ENCODE results near the gene BBOF1. TPM values are rescaled to one million over a fixed set of nuclear protein-coding genes. Genes with fewer than 3 reads are reported as not detected.

Gene BBOF1
- total RNA-seq, 1 experiment from 2014 or later = 4.0 TPM

DNA sequence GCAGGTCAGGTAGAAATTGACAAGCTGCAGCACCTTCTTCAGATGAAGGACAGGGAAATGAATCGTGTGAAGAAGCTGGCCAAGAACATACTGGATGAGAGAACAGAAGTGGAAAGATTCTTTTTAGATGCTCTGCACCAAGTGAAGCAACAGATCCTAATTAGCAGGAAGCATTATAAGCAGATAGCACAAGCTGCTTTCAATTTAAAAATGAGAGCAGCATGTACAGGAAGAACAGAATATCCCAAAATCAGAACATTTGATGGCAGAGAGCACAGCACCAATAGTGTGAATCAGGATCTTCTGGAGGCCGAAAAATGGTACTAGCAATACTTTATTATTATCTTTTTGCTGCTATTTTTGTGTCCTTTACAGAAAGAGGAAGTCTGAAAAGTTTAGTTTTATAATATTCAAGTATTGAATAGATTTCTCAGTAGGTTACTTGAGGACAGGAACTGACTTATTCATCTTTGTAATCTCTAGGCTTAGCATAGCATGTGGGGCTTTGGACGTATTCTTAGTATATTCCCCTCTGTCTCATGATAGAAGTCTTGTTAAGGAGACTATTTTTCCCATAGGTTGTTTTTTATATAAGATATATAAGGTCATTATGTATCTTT, 30.8 kb downstream of the BBOF1 start:
- H4K20me1 ChIP-seq (ENCODE audit: insufficient read depth) = no peaks in the 10 kb centered on the region
- DNase-seq (ENCODE audit: low read depth, low spot score) = no peak
- no peak overlapping the region for H3K4me2 ChIP-seq (ENCODE audit: low read length)
- ATAC-seq = no peak
- no TSS peak for BruUV-seq (replicated peaks)
- no peaks in the 10 kb centered on the region for H3K9me2 ChIP-seq (ENCODE audit: insufficient read depth)
- H3K9ac ChIP-seq (ENCODE audit: low read length) = no peak overlapping the region
- no peaks in the 10 kb centered on the region for H3K36me3 ChIP-seq (ENCODE audit: control insufficient read depth in 1 of 2, insufficient read depth in 2 of 2, low read length in 2 of 2)
- no peaks in the 10 kb centered on the region for H3K27me3 ChIP-seq (ENCODE audit: insufficient read depth, low read length)
- no peaks in the 10 kb centered on the region for H3K79me2 ChIP-seq (ENCODE audit: insufficient read depth, low read length)
- H3K4me1 ChIP-seq (ENCODE audit: control insufficient read depth in 1 of 2, insufficient read depth in 2 of 2, low read length in 2 of 2) = peaks cover 0 to 6% of the 10 kb centered on the region in 2 experiments; a peak in 2 of 4 replicates
- RAD21 ChIA-PET (ENCODE audit: low non-redundant PET in 1 of 2, low total read pairs in 2 of 2, uncharacterized antibody in 2 of 2, unreplicated experiment in 2 of 2) = no interaction called here
- POLR2A ChIA-PET = no interaction called here
- CTCF ChIA-PET = no interaction called here
- H3K4me3 ChIP-seq (replicated peaks in 1 of 2; ENCODE audit: low read depth in 1 of 2, low read length in 2 of 2) = no peak overlapping the region
- no peak overlapping the region for H3K27ac ChIP-seq (ENCODE audit: low read depth, low read length)
- intact Hi-C loops (cut with micrococcal nuclease) = no loop called here
- no peak overlapping the region for H2AFZ ChIP-seq (ENCODE audit: low read depth, low read length, poor library complexity, severe bottlenecking)
- TF ChIP-seq RAD21 (IDR thresholded peaks at IDR 0.05; ENCODE audit: low read depth) (no peak), EGR1 (IDR thresholded peaks at IDR 0.05; ENCODE audit: low read depth) (no peak), EZH2 (IDR thresholded peaks at IDR 0.05) (no peak), POLR2A (IDR thresholded peaks at IDR 0.05; ENCODE audit: borderline replicate concordance, extremely low read depth, insufficient read depth, insufficient read length) (no peak), CEBPB (IDR thresholded peaks at IDR 0.05; ENCODE audit: low read depth) (no peak), ZFX (IDR thresholded peaks at IDR 0.05) (no peak), FOSL1 (IDR thresholded peaks at IDR 0.05; ENCODE audit: low read depth) (no peak), POLR2AphosphoS5 (IDR thresholded peaks at IDR 0.05; ENCODE audit: low read depth, low read length) (no peak), TCF7L2 (IDR thresholded peaks at IDR 0.05; ENCODE audit: borderline replicate concordance, extremely low read depth, insufficient read depth, insufficient read length) (no peak), YY1 (IDR thresholded peaks at IDR 0.05; ENCODE audit: extremely low read depth, insufficient replicate concordance, low read depth, low read length) (no peak), ZNF274 (IDR thresholded peaks at IDR 0.05; ENCODE audit: low read depth, low read length) (no peak), JUND (IDR thresholded peaks at IDR 0.05) (no peak)
- TF ChIP-seq, protein P1, sequence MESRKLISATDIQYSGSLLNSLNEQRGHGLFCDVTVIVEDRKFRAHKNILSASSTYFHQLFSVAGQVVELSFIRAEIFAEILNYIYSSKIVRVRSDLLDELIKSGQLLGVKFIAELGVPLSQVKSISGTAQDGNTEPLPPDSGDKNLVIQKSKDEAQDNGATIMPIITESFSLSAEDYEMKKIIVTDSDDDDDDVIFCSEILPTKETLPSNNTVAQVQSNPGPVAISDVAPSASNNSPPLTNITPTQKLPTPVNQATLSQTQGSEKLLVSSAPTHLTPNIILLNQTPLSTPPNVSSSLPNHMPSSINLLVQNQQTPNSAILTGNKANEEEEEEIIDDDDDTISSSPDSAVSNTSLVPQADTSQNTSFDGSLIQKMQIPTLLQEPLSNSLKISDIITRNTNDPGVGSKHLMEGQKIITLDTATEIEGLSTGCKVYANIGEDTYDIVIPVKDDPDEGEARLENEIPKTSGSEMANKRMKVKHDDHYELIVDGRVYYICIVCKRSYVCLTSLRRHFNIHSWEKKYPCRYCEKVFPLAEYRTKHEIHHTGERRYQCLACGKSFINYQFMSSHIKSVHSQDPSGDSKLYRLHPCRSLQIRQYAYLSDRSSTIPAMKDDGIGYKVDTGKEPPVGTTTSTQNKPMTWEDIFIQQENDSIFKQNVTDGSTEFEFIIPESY (IDR thresholded peaks at IDR 0.05; ENCODE audit: extremely low read depth, insufficient replicate concordance, low read length) = no peak
- TF ChIP-seq, protein P2, sequence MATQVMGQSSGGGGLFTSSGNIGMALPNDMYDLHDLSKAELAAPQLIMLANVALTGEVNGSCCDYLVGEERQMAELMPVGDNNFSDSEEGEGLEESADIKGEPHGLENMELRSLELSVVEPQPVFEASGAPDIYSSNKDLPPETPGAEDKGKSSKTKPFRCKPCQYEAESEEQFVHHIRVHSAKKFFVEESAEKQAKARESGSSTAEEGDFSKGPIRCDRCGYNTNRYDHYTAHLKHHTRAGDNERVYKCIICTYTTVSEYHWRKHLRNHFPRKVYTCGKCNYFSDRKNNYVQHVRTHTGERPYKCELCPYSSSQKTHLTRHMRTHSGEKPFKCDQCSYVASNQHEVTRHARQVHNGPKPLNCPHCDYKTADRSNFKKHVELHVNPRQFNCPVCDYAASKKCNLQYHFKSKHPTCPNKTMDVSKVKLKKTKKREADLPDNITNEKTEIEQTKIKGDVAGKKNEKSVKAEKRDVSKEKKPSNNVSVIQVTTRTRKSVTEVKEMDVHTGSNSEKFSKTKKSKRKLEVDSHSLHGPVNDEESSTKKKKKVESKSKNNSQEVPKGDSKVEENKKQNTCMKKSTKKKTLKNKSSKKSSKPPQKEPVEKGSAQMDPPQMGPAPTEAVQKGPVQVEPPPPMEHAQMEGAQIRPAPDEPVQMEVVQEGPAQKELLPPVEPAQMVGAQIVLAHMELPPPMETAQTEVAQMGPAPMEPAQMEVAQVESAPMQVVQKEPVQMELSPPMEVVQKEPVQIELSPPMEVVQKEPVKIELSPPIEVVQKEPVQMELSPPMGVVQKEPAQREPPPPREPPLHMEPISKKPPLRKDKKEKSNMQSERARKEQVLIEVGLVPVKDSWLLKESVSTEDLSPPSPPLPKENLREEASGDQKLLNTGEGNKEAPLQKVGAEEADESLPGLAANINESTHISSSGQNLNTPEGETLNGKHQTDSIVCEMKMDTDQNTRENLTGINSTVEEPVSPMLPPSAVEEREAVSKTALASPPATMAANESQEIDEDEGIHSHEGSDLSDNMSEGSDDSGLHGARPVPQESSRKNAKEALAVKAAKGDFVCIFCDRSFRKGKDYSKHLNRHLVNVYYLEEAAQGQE (IDR thresholded peaks at IDR 0.05; ENCODE audit: low read depth) = no peak
- TF ChIP-seq, protein P3, sequence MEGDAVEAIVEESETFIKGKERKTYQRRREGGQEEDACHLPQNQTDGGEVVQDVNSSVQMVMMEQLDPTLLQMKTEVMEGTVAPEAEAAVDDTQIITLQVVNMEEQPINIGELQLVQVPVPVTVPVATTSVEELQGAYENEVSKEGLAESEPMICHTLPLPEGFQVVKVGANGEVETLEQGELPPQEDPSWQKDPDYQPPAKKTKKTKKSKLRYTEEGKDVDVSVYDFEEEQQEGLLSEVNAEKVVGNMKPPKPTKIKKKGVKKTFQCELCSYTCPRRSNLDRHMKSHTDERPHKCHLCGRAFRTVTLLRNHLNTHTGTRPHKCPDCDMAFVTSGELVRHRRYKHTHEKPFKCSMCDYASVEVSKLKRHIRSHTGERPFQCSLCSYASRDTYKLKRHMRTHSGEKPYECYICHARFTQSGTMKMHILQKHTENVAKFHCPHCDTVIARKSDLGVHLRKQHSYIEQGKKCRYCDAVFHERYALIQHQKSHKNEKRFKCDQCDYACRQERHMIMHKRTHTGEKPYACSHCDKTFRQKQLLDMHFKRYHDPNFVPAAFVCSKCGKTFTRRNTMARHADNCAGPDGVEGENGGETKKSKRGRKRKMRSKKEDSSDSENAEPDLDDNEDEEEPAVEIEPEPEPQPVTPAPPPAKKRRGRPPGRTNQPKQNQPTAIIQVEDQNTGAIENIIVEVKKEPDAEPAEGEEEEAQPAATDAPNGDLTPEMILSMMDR (IDR thresholded peaks at IDR 0.05 in 2 of 3, conservative IDR thresholded peaks at IDR 0.05 in 1 of 3; ENCODE audit: borderline replicate concordance in 1 of 3, insufficient read depth in 1 of 3, low read depth in 2 of 3, low read length in 2 of 3) = no peak
- no peaks in the 10 kb centered on the region for H3K9me3 ChIP-seq (ENCODE audit: control insufficient read depth in 1 of 2, insufficient read depth in 1 of 2, low read depth in 1 of 2, low read length in 2 of 2)
